SIG-M5 treated with dmso at 0.1 percent for 504 hours (cell line): ENCODE measurements around the gene SBF2.
"Not testable (repeated sequence)": the region's sequence is repeated elsewhere in the genome, so short reads cannot be mapped to it uniquely, and the experiment has no call there.

ENCODE experiments used
- DNase-seq: peaks from one replicate; lab custom pipeline; 2025; ENCODE audit not compliant: unreplicated experiment; lab: John Stamatoyannopoulos, UW

SBF2 gene

GRCh38 chr11:10122326-10123197 lies 171.5 kb downstream of the SBF2 start:
- no peak for DNase-seq

- no peak for DNase-seq
These were observed 175.2 kb downstream of the SBF2 start for GRCh38 chr11:10118865-10119264.

- DNase-seq = no peak
These were observed 176.2 kb downstream of the SBF2 start for GRCh38 chr11:10117709-10118351.

GRCh38 chr11:10116588-10116987 lies 177.4 kb downstream of the SBF2 start:
- DNase-seq = no peak

GRCh38 chr11:10114593-10115404 lies 179.2 kb downstream of the SBF2 start:
- DNase-seq = no peak

GRCh38 chr11:10113852-10114251 lies 180.2 kb downstream of the SBF2 start:
- no peak for DNase-seq

- no peak for DNase-seq
These were observed 184.2 kb downstream of the SBF2 start for GRCh38 chr11:10109806-10110205.

- DNase-seq = no peak
These were observed 184.9 kb downstream of the SBF2 start for GRCh38 chr11:10108915-10109680.

GRCh38 chr11:10107497-10107896 lies 186.5 kb downstream of the SBF2 start:
- DNase-seq = no peak

DNA sequence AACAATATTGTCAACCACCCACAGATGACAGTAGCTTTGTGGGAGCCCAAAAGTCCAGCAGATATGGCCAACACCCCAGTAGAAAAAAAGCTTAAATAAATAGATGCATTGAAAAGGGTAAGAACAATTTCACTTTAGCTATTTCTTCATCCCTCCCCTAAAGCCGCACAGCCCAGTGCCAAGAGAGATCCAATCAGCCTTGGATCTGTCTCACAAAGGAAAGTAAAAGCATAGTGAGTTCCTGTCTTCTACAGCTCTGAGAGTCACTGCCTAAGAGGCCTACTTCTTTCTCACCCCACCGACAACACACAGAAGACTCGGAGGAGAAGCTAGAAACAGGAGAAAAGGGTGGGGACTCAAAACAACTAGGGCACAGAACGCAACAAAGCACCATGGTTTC lies 196.4 kb downstream of the SBF2 start:
- DNase-seq = no peak

GRCh38 chr11:10096987-10097386 lies 197.0 kb downstream of the SBF2 start:
- DNase-seq = no peak

DNA sequence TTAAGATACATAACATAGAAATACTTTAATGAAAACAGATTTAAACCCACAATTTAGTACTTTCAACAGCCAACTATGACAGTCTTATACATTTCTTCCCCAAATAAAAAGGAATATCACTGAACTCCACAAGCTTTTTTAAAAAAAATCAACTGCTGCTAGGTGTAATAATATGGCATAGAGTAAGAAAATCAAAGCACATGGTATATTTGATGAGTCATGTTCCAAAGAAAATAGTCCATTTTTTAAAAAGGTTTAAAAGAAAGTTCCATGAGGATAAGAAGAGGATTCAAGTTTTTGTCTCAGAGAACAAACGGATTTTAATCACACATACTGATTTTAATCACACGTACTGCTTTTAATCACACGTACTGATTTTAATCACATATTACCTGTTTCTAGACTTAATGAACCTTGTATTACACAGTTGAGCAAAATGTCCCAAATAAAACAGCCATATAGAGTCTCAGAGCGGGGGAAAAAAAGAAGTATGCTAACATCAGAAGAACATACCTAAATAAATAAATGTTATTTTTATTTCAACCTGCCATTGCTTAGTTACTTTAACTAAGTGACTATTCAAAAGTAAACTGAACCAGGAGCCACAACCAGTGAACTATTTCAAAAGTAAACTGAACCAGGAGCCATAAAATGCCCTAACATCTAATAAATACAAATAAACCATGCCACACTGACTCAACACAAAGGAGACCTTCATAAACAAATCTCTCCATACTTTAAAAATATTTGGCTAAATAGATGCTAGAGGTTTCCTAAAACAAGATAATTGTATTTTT lies 198.4 kb downstream of the SBF2 start:
- DNase-seq = no peak

DNA sequence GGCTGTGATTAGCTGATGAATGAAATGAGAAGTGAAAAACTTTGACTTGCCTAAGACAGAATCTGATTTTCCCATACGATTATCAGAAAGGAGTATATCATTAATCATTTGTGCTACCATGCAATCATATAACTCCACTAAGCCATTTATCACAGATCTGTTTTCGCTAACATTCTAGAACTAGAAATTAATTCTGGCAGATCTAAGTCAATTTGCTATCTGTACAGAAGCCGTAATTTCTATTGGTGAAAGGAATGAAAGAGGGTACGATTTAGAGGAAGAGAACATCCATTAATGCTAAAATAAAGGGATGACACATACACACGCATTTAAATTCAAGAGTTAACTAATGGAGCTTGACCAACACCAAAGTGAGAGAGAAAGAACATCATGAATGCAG lies 201.6 kb downstream of the SBF2 start:
- no peak for DNase-seq

GRCh38 chr11:10091314-10092045 lies 202.5 kb downstream of the SBF2 start:
- peak; percentile 24 for DNase-seq

DNA sequence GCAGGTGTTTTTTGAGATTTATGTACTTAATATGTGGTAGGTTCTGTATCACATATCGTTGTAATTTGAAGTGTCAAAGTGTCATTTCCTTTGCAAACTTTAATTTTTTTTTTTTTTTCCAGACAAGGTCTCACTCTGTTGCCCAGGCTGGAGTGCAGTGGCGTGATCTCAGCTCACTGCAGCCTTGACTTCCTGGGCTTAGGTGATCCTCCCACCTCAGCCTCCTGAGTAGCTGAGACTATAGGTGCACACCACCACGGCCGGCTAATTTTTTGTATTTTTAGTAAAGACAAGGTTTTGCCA lies 206.1 kb downstream of the SBF2 start:
- not testable (repeated sequence) for DNase-seq

- no peak for DNase-seq
These were observed 206.7 kb downstream of the SBF2 start for GRCh38 chr11:10087186-10087922.

- DNase-seq = no peak
These were observed 213.9 kb downstream of the SBF2 start for GRCh38 chr11:10080138-10080537.

- DNase-seq = no peak
These were observed 217.4 kb downstream of the SBF2 start for GRCh38 chr11:10076458-10077141.
